ENCODE measurements around the gene NIPAL3.

GRCh38 chr1:24403806-24404205, 11.8 kb upstream of the NIPAL3 start:
- no peak for TF ChIP-seq POLR2AphosphoS5 (IDR thresholded peaks at IDR 0.05)
- TF ChIP-seq CTCF (IDR thresholded peaks at IDR 0.05), result no peak
- TF ChIP-seq POLR2A (IDR thresholded peaks at IDR 0.05), result no peak

Data from gastroesophageal sphincter (tissue), 3 donors.